ENCODE results near the gene HINT3.

- no peak for TF ChIP-seq CTCF (IDR thresholded peaks at IDR 0.05)
- no peak for TF ChIP-seq POLR2A (IDR thresholded peaks at IDR 0.05)
Measured at GRCh38 chr6:125962900-125963497, 6.4 kb downstream of the HINT3 start.

Measured in heart left ventricle (tissue), 13 donors.